Measurements from ENCODE around the gene LTBP1.

Gene LTBP1

DNA sequence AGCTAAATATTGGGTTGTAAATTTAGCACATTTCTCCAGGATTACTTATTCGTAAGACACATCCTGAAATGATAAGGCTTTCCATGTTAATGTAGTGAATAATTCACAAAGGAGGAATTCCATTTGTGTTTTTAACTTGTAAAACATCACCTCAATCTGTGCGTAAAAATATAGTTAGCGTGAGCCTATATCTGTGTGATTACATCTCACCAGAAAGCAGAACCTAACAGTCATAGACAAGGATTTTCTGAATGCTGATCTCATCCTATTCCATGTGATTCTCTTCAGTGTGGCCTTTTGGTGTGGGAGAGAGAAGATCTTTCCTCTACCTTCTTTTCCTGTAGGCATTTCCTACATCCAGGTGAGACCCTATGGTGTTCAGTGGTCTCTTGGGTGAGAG, 266.5 kb downstream of the LTBP1 start:
- no peaks in the 10 kb centered on the region for H3K36me3 ChIP-seq (ENCODE audit: control insufficient read depth in 2 of 2, insufficient read depth in 2 of 2, low read length in 2 of 2)
- H3K9me3 ChIP-seq (ENCODE audit: control insufficient read depth in 2 of 2, low read length in 2 of 2): no peaks in the 10 kb centered on the region
- peaks cover 0 to 2% of the 10 kb centered on the region in 2 donors for H3K4me1 ChIP-seq (ENCODE audit: control insufficient read depth in 2 of 2, insufficient read depth in 2 of 2, low read length in 2 of 2)
- H3K9ac ChIP-seq (ENCODE audit: low read depth in 1 of 2, low read length in 2 of 2): no peak overlapping the region
- H3K27me3 ChIP-seq (ENCODE audit: control insufficient read depth in 2 of 2, insufficient read depth in 2 of 2, low read length in 2 of 2): no peaks in the 10 kb centered on the region
- no peak overlapping the region for H3K27ac ChIP-seq (ENCODE audit: low read depth in 2 of 2, low read length in 2 of 2)
- no peak overlapping the region for H3K4me3 ChIP-seq (ENCODE audit: low read length in 2 of 2)

GRCh38 chr2:33213648-33214047, 266.9 kb downstream of the LTBP1 start:
- Histone ChIP-seq H3K9me3 (ENCODE audit: control insufficient read depth in 2 of 2, low read length in 2 of 2) (no peaks in the 10 kb centered on the region), H3K4me1 (ENCODE audit: control insufficient read depth in 2 of 2, insufficient read depth in 2 of 2, low read length in 2 of 2) (peaks cover 0 to 2% of the 10 kb centered on the region in 2 donors), H3K9ac (ENCODE audit: low read depth in 1 of 2, low read length in 2 of 2) (no peak overlapping the region), H3K4me3 (ENCODE audit: low read length in 2 of 2) (no peak overlapping the region), H3K27ac (ENCODE audit: low read depth in 2 of 2, low read length in 2 of 2) (no peak overlapping the region), H3K36me3 (ENCODE audit: control insufficient read depth in 2 of 2, insufficient read depth in 2 of 2, low read length in 2 of 2) (no peaks in the 10 kb centered on the region), H3K27me3 (ENCODE audit: control insufficient read depth in 2 of 2, insufficient read depth in 2 of 2, low read length in 2 of 2) (no peaks in the 10 kb centered on the region)

GRCh38 chr2:33214436-33214835, 267.7 kb downstream of the LTBP1 start:
- Histone ChIP-seq H3K27ac (ENCODE audit: low read depth in 2 of 2, low read length in 2 of 2) (no peak overlapping the region), H3K4me3 (ENCODE audit: low read length in 2 of 2) (no peak overlapping the region), H3K27me3 (ENCODE audit: control insufficient read depth in 2 of 2, insufficient read depth in 2 of 2, low read length in 2 of 2) (no peaks in the 10 kb centered on the region), H3K36me3 (ENCODE audit: control insufficient read depth in 2 of 2, insufficient read depth in 2 of 2, low read length in 2 of 2) (no peaks in the 10 kb centered on the region), H3K9me3 (ENCODE audit: control insufficient read depth in 2 of 2, low read length in 2 of 2) (no peaks in the 10 kb centered on the region), H3K9ac (ENCODE audit: low read depth in 1 of 2, low read length in 2 of 2) (no peak overlapping the region), H3K4me1 (ENCODE audit: control insufficient read depth in 2 of 2, insufficient read depth in 2 of 2, low read length in 2 of 2) (peaks cover 0 to 2% of the 10 kb centered on the region in 2 donors)

DNA sequence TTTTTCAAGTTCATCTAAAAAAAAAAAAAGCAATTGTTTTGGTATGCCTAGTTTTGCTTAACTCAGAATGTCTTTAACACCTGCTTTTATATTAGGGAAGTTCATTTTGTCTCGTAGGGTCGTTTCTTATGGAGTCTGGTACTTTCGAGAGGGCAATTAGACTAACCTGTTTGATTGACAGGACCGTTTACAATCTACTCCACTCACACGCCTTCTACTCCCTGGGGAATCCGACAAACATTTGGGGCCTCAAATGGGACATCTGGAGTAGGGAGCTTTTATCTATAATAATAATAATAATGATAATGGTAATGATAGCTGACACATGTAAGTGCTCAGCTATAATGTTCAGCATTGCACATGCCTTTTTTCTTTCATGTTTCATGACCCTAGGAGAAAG, 268.1 kb downstream of the LTBP1 start:
- Histone ChIP-seq H3K27ac (ENCODE audit: low read depth in 2 of 2, low read length in 2 of 2) (no peak overlapping the region), H3K9me3 (ENCODE audit: control insufficient read depth in 2 of 2, low read length in 2 of 2) (no peaks in the 10 kb centered on the region), H3K27me3 (ENCODE audit: control insufficient read depth in 2 of 2, insufficient read depth in 2 of 2, low read length in 2 of 2) (no peaks in the 10 kb centered on the region), H3K36me3 (ENCODE audit: control insufficient read depth in 2 of 2, insufficient read depth in 2 of 2, low read length in 2 of 2) (no peaks in the 10 kb centered on the region), H3K4me1 (ENCODE audit: control insufficient read depth in 2 of 2, insufficient read depth in 2 of 2, low read length in 2 of 2) (peaks cover 0 to 2% of the 10 kb centered on the region in 2 donors), H3K4me3 (ENCODE audit: low read length in 2 of 2) (no peak overlapping the region), H3K9ac (ENCODE audit: low read depth in 1 of 2, low read length in 2 of 2) (no peak overlapping the region)

DNA sequence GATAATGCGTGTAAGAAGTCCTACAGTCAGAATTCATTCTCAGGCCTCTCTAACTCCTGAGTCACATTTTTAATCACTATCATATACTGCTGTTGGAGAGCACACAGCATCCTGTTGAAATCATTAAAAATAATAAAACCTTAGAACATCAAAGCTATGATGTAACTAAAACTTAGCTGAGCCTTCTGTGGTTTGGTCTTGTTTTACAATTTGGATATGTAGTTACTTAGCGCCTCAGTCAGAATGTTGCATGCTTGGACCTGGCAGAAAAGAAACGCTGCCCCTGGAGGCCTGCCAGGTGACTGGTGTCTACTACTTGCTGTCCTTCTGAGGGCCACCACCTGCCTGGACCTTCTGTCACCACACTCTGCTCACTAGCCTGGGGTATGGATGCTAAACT, 268.5 kb downstream of the LTBP1 start:
- Histone ChIP-seq H3K4me1 (ENCODE audit: control insufficient read depth in 2 of 2, insufficient read depth in 2 of 2, low read length in 2 of 2) (peaks cover 0 to 2% of the 10 kb centered on the region in 2 donors), H3K27me3 (ENCODE audit: control insufficient read depth in 2 of 2, insufficient read depth in 2 of 2, low read length in 2 of 2) (no peaks in the 10 kb centered on the region), H3K9me3 (ENCODE audit: control insufficient read depth in 2 of 2, low read length in 2 of 2) (no peaks in the 10 kb centered on the region), H3K27ac (ENCODE audit: low read depth in 2 of 2, low read length in 2 of 2) (no peak overlapping the region), H3K9ac (ENCODE audit: low read depth in 1 of 2, low read length in 2 of 2) (no peak overlapping the region), H3K36me3 (ENCODE audit: control insufficient read depth in 2 of 2, insufficient read depth in 2 of 2, low read length in 2 of 2) (no peaks in the 10 kb centered on the region), H3K4me3 (ENCODE audit: low read length in 2 of 2) (no peak overlapping the region)

GRCh38 chr2:33215983-33216382, 269.2 kb downstream of the LTBP1 start:
- peaks cover 0 to 2% of the 10 kb centered on the region in 2 donors for H3K4me1 ChIP-seq (ENCODE audit: control insufficient read depth in 2 of 2, insufficient read depth in 2 of 2, low read length in 2 of 2)
- no peak overlapping the region for H3K27ac ChIP-seq (ENCODE audit: low read depth in 2 of 2, low read length in 2 of 2)

DNA sequence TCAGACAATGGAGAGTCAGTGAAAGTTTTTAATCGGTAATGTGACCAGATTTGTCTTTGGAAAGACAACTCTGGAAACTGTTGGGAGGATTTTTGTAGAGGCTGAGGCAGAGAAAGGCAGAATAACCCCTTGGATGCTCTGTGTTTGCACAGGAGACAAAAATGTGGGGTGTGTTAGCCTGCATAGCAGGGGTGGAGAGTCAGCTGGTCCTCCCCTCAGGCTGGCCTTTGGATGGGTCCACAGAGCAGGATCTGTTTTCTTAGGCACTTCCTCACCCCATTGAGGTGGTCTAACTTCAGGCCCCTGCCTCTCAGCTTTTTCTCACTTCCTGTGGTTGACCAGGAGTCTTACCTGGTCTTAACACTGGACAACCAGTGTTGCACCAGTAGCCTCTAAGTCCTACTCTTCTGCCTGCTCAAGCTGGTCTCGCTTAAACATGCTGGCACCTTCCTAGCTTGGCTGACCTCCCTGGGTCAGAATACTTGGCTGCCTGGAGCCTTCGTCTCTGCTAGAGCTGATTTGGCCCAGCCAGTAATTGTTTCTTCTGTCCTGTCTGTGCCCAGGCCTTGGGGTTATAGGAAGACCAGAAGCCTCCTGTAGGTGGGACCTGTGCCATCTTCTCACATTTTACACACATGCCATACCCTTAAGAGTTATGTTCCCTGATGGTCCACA, 269.9 kb downstream of the LTBP1 start:
- Histone ChIP-seq H3K9me3 (ENCODE audit: control insufficient read depth in 2 of 2, low read length in 2 of 2) (no peaks in the 10 kb centered on the region), H3K9ac (ENCODE audit: low read depth in 1 of 2, low read length in 2 of 2) (no peak overlapping the region), H3K4me3 (ENCODE audit: low read length in 2 of 2) (no peak overlapping the region), H3K36me3 (ENCODE audit: control insufficient read depth in 2 of 2, insufficient read depth in 2 of 2, low read length in 2 of 2) (no peaks in the 10 kb centered on the region), H3K27ac (ENCODE audit: low read depth in 2 of 2, low read length in 2 of 2) (no peak overlapping the region), H3K4me1 (ENCODE audit: control insufficient read depth in 2 of 2, insufficient read depth in 2 of 2, low read length in 2 of 2) (peaks cover 0 to 2% of the 10 kb centered on the region in 2 donors), H3K27me3 (ENCODE audit: control insufficient read depth in 2 of 2, insufficient read depth in 2 of 2, low read length in 2 of 2) (no peaks in the 10 kb centered on the region)

More at GRCh38 chr2:33215983-33216382, 269.2 kb downstream of the LTBP1 start:
- Histone ChIP-seq H3K4me3 (ENCODE audit: low read length in 2 of 2) (no peak overlapping the region), H3K27me3 (ENCODE audit: control insufficient read depth in 2 of 2, insufficient read depth in 2 of 2, low read length in 2 of 2) (no peaks in the 10 kb centered on the region), H3K9me3 (ENCODE audit: control insufficient read depth in 2 of 2, low read length in 2 of 2) (no peaks in the 10 kb centered on the region), H3K9ac (ENCODE audit: low read depth in 1 of 2, low read length in 2 of 2) (no peak overlapping the region), H3K36me3 (ENCODE audit: control insufficient read depth in 2 of 2, insufficient read depth in 2 of 2, low read length in 2 of 2) (no peaks in the 10 kb centered on the region)

- Histone ChIP-seq H3K9ac (ENCODE audit: low read depth in 1 of 2, low read length in 2 of 2) (no peak overlapping the region), H3K4me1 (ENCODE audit: control insufficient read depth in 2 of 2, insufficient read depth in 2 of 2, low read length in 2 of 2) (peaks cover 0 to 2% of the 10 kb centered on the region in 2 donors), H3K9me3 (ENCODE audit: control insufficient read depth in 2 of 2, low read length in 2 of 2) (no peaks in the 10 kb centered on the region), H3K4me3 (ENCODE audit: low read length in 2 of 2) (no peak overlapping the region), H3K27ac (ENCODE audit: low read depth in 2 of 2, low read length in 2 of 2) (no peak overlapping the region), H3K36me3 (ENCODE audit: control insufficient read depth in 2 of 2, insufficient read depth in 2 of 2, low read length in 2 of 2) (no peaks in the 10 kb centered on the region), H3K27me3 (ENCODE audit: control insufficient read depth in 2 of 2, insufficient read depth in 2 of 2, low read length in 2 of 2) (no peaks in the 10 kb centered on the region)
Observed at GRCh38 chr2:33217406-33217805, 270.7 kb downstream of the LTBP1 start.

GRCh38 chr2:33219114-33219513, 272.4 kb downstream of the LTBP1 start:
- H3K9me3 ChIP-seq (ENCODE audit: control insufficient read depth in 2 of 2, low read length in 2 of 2): no peaks in the 10 kb centered on the region
- H3K36me3 ChIP-seq (ENCODE audit: control insufficient read depth in 2 of 2, insufficient read depth in 2 of 2, low read length in 2 of 2): no peaks in the 10 kb centered on the region
- H3K9ac ChIP-seq (ENCODE audit: low read depth in 1 of 2, low read length in 2 of 2): no peak overlapping the region
- H3K27ac ChIP-seq (ENCODE audit: low read depth in 2 of 2, low read length in 2 of 2): no peak overlapping the region
- H3K4me3 ChIP-seq (ENCODE audit: low read length in 2 of 2): no peak overlapping the region
- H3K4me1 ChIP-seq (ENCODE audit: control insufficient read depth in 2 of 2, insufficient read depth in 2 of 2, low read length in 2 of 2): peaks cover 0 to 2% of the 10 kb centered on the region in 2 donors
- no peaks in the 10 kb centered on the region for H3K27me3 ChIP-seq (ENCODE audit: control insufficient read depth in 2 of 2, insufficient read depth in 2 of 2, low read length in 2 of 2)

GRCh38 chr2:33219850-33220275, 273.1 kb downstream of the LTBP1 start:
- Histone ChIP-seq H3K27ac (ENCODE audit: low read depth in 2 of 2, low read length in 2 of 2) (no peak overlapping the region), H3K36me3 (ENCODE audit: control insufficient read depth in 2 of 2, insufficient read depth in 2 of 2, low read length in 2 of 2) (no peaks in the 10 kb centered on the region), H3K27me3 (ENCODE audit: control insufficient read depth in 2 of 2, insufficient read depth in 2 of 2, low read length in 2 of 2) (no peaks in the 10 kb centered on the region), H3K4me1 (ENCODE audit: control insufficient read depth in 2 of 2, insufficient read depth in 2 of 2, low read length in 2 of 2) (no peaks in the 10 kb centered on the region), H3K9ac (ENCODE audit: low read depth in 1 of 2, low read length in 2 of 2) (no peak overlapping the region), H3K4me3 (ENCODE audit: low read length in 2 of 2) (no peak overlapping the region), H3K9me3 (ENCODE audit: control insufficient read depth in 2 of 2, low read length in 2 of 2) (no peaks in the 10 kb centered on the region)
